ENCODE measurements around the gene PRRG1. TPM values are rescaled to one million over a fixed set of nuclear protein-coding genes. Genes with fewer than 3 reads are reported as not detected.
"Not testable (repeated sequence)": the region's sequence is repeated elsewhere in the genome, so short reads cannot be mapped to it uniquely, and the experiment has no call there.

PRRG1 gene
- polyA plus RNA-seq: 7.4 and 9.1 TPM in 2 replicates
- 20.2 and 22.8 TPM in 2 replicates for polyA minus RNA-seq

GRCh38 chrX:37349221-37350033 lies at the start of gene PRRG1:
TSS of gene PRRG1 (plus strand) at chrX:37349364. CDS start at chrX:37406250, 56,886 bp downstream.
- Histone ChIP-seq H3K36me3 (ENCODE audit: insufficient read depth, low read length) (no peaks in the 10 kb centered on the region), H3K4me2 (ENCODE audit: low read length) (peak within 1 kb of the TSS; percentile 44), H3K27ac (ENCODE audit: low read length) (peak within 1 kb of the TSS; percentile 47), H3F3A (ENCODE audit: insufficient read depth, low read length, poor library complexity, severe bottlenecking) (no peaks in the 10 kb centered on the region), H3K9me3 (ENCODE audit: low read length) (no peaks in the 10 kb centered on the region), H3K4me3 (ENCODE audit: low read length) (peak within 1 kb of the TSS; percentile 80), H4K20me1 (ENCODE audit: insufficient read depth) (no peaks in the 10 kb centered on the region), H3K9me2 (ENCODE audit: insufficient read depth, low read length) (no peaks in the 10 kb centered on the region), H2AFZ (ENCODE audit: low read depth, low read length) (peak within 1 kb of the TSS; percentile 27), H3K27me3 (ENCODE audit: insufficient read depth, low read depth, low read length) (no peaks in the 10 kb centered on the region), H3K9ac (ENCODE audit: low read length) (peak within 1 kb of the TSS; percentile 62), H3K79me2 (replicated peaks; ENCODE audit: insufficient read depth, low read length) (no peaks in the 10 kb centered on the region)
- TF ChIP-seq REST (IDR thresholded peaks at IDR 0.05; ENCODE audit: borderline replicate concordance) (no peak), SMC3 (conservative IDR thresholded peaks at IDR 0.05; ENCODE audit: poor library complexity) (peak; percentile 19), TAF1 (IDR thresholded peaks at IDR 0.05; ENCODE audit: low read depth) (no peak), POLR2AphosphoS5 (IDR thresholded peaks at IDR 0.05) (peak; percentile 48), MXI1 (conservative IDR thresholded peaks at IDR 0.05; ENCODE audit: poor library complexity, severe bottlenecking) (peak; percentile 34), EP300 (conservative IDR thresholded peaks at IDR 0.05; ENCODE audit: poor library complexity, severe bottlenecking) (no peak), EZH2 (IDR thresholded peaks at IDR 0.05; ENCODE audit: borderline replicate concordance, insufficient read depth, low read length, poor library complexity, severe bottlenecking) (no peak), RAD21 (conservative IDR thresholded peaks at IDR 0.05) (no peak)
- TF ChIP-seq, protein P1, sequence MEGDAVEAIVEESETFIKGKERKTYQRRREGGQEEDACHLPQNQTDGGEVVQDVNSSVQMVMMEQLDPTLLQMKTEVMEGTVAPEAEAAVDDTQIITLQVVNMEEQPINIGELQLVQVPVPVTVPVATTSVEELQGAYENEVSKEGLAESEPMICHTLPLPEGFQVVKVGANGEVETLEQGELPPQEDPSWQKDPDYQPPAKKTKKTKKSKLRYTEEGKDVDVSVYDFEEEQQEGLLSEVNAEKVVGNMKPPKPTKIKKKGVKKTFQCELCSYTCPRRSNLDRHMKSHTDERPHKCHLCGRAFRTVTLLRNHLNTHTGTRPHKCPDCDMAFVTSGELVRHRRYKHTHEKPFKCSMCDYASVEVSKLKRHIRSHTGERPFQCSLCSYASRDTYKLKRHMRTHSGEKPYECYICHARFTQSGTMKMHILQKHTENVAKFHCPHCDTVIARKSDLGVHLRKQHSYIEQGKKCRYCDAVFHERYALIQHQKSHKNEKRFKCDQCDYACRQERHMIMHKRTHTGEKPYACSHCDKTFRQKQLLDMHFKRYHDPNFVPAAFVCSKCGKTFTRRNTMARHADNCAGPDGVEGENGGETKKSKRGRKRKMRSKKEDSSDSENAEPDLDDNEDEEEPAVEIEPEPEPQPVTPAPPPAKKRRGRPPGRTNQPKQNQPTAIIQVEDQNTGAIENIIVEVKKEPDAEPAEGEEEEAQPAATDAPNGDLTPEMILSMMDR (IDR thresholded peaks at IDR 0.05; ENCODE audit: poor library complexity, severe bottlenecking): no peak

DNA sequence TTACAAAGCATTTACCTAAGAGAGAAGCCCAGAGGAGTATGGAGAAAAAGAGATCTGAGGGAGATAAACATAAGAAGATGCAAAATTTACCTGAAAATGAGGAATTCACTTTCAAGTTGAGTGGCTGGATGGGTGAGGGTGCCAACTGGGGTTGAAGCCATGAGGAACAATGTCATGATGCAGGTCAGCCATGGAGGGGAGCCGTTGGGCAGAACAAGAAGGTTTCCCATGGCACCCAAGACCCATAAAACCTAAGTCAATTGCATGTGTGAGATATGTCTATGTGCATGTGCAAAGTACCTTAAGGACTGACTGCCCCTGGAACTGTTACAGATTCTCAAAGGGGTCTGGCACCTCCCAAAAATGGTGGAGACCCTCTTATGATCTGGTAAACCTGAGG lies 46.6 kb upstream of the PRRG1 start:
- Histone ChIP-seq H3K79me2 (replicated peaks; ENCODE audit: insufficient read depth, low read length) (no peaks in the 10 kb centered on the region), H3K9me3 (ENCODE audit: low read length) (no peaks in the 10 kb centered on the region), H4K20me1 (ENCODE audit: insufficient read depth) (no peaks in the 10 kb centered on the region), H3K4me2 (ENCODE audit: low read length) (no peak overlapping the region), H3K4me3 (ENCODE audit: low read length) (no peak overlapping the region), H3K9me2 (ENCODE audit: insufficient read depth, low read length) (no peaks in the 10 kb centered on the region), H2AFZ (ENCODE audit: low read depth, low read length) (no peak overlapping the region), H3K36me3 (ENCODE audit: insufficient read depth, low read length) (no peaks in the 10 kb centered on the region), H3K27me3 (ENCODE audit: insufficient read depth, low read depth, low read length) (no peaks in the 10 kb centered on the region), H3F3A (ENCODE audit: insufficient read depth, low read length, poor library complexity, severe bottlenecking) (no peaks in the 10 kb centered on the region), H3K9ac (ENCODE audit: low read length) (no peak overlapping the region), H3K27ac (ENCODE audit: low read length) (no peak overlapping the region)
- TF ChIP-seq SMC3 (conservative IDR thresholded peaks at IDR 0.05; ENCODE audit: poor library complexity) (no peak), REST (IDR thresholded peaks at IDR 0.05; ENCODE audit: borderline replicate concordance) (no peak), TAF1 (IDR thresholded peaks at IDR 0.05; ENCODE audit: low read depth) (no peak), MXI1 (conservative IDR thresholded peaks at IDR 0.05; ENCODE audit: poor library complexity, severe bottlenecking) (no peak), POLR2AphosphoS5 (IDR thresholded peaks at IDR 0.05) (no peak), EZH2 (IDR thresholded peaks at IDR 0.05; ENCODE audit: borderline replicate concordance, insufficient read depth, low read length, poor library complexity, severe bottlenecking) (no peak), EP300 (conservative IDR thresholded peaks at IDR 0.05; ENCODE audit: poor library complexity, severe bottlenecking) (no peak), RAD21 (conservative IDR thresholded peaks at IDR 0.05) (no peak)
- TF ChIP-seq, protein P1 (IDR thresholded peaks at IDR 0.05; ENCODE audit: poor library complexity, severe bottlenecking): no peak

DNA sequence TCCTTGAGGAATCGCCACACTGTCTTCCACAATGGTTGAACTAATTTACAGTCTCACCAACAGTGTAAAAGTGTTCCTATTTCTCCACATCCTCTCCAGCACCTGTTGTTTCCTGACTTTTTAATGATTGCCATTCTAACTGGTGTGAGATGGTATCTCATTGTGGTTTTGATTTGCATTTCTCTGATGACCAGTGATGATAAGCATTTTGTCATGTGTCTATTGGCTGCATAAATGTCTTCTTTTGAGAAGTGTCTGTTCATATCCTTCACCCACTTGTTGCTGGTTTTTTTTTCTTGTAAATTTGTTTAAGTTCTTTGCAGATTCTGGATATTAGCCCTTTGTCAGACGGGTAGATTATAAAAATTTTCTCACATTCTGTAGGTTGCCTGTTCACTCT lies 43.9 kb upstream of the PRRG1 start:
- not testable (repeated sequence) for H3K36me3 ChIP-seq (ENCODE audit: insufficient read depth, low read length); H3K79me2 ChIP-seq (replicated peaks; ENCODE audit: insufficient read depth, low read length); H3K27ac ChIP-seq (ENCODE audit: low read length); H4K20me1 ChIP-seq (ENCODE audit: insufficient read depth); H3K4me3 ChIP-seq (ENCODE audit: low read length); H3K9me3 ChIP-seq (ENCODE audit: low read length); H3K9me2 ChIP-seq (ENCODE audit: insufficient read depth, low read length); H3K27me3 ChIP-seq (ENCODE audit: insufficient read depth, low read depth, low read length); H3K9ac ChIP-seq (ENCODE audit: low read length); H3K4me2 ChIP-seq (ENCODE audit: low read length); H3F3A ChIP-seq (ENCODE audit: insufficient read depth, low read length, poor library complexity, severe bottlenecking); H2AFZ ChIP-seq (ENCODE audit: low read depth, low read length)

Data from neural cell (in vitro differentiated cells).